ENCODE data around the gene HSD17B1.

The HSD17B1 gene

GRCh38 chr17:42518755-42519545 lies 33.8 kb upstream of the HSD17B1 start:
- peak; percentile 26 for DNase-seq (ENCODE audit: low read depth, low spot score)
- TF ChIP-seq, protein P1, sequence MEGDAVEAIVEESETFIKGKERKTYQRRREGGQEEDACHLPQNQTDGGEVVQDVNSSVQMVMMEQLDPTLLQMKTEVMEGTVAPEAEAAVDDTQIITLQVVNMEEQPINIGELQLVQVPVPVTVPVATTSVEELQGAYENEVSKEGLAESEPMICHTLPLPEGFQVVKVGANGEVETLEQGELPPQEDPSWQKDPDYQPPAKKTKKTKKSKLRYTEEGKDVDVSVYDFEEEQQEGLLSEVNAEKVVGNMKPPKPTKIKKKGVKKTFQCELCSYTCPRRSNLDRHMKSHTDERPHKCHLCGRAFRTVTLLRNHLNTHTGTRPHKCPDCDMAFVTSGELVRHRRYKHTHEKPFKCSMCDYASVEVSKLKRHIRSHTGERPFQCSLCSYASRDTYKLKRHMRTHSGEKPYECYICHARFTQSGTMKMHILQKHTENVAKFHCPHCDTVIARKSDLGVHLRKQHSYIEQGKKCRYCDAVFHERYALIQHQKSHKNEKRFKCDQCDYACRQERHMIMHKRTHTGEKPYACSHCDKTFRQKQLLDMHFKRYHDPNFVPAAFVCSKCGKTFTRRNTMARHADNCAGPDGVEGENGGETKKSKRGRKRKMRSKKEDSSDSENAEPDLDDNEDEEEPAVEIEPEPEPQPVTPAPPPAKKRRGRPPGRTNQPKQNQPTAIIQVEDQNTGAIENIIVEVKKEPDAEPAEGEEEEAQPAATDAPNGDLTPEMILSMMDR (IDR thresholded peaks at IDR 0.05; ENCODE audit: low read depth, low read length) = no peak
- in situ Hi-C loops (cut with HindIII; ENCODE audit: low sequenced_read_pairs) = no loop called here
- H3K4me3 ChIP-seq (ENCODE audit: low read depth, low read length) = no peak overlapping the region

DNA sequence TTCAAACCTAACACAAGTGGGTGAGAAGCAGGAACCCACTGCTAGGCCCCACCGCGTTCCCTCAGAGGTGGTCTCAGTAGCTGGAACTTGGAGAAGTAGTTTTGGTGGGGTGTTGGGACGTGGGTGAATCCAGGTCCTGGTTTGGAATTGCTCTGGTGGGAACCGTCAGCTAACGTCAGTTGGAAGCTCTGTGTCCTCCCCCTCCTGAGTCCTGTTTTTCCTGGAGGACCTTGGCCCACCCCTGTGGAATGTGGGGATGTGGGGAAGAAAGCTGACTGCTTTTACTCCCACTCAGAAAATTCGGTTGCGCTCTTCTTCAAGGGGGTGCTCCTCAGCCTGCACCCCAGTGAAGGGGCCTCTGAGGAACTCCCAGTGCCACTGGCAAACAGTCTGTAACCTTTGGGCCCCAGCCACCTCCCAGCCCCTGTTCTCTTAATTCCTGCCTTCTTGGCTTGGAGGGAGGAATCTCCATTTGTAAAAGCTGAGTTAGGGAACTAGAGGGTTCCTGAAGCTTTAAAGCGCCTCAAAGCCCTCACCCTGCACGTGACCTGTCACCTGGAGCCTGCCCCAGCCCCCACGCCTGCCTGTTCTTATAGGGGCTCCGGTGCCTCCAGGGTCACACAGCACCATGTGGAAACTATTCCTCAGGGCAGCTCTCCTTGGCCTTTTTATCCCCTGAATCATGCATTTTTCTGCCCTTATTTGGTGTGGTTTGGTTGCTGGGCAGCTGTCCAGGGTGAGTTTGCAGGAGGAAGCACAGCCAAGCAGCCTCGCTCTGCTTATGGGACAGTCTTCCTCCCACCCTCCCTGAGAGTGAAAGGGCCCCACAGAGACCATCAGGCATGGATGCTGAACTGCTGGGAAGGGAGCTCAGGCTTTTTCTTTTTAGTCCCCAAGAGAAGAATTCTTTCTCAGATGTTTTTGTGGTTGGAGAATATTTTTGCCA lies 32.9 kb upstream of the HSD17B1 start:
- TF ChIP-seq, protein P1 (IDR thresholded peaks at IDR 0.05; ENCODE audit: low read depth, low read length) = no peak
- in situ Hi-C loops (cut with HindIII; ENCODE audit: low sequenced_read_pairs) = no loop called here
- DNase-seq (ENCODE audit: low read depth, low spot score) = peak; percentile 99
- H3K4me3 ChIP-seq (ENCODE audit: low read depth, low read length) = no peak overlapping the region

DNA sequence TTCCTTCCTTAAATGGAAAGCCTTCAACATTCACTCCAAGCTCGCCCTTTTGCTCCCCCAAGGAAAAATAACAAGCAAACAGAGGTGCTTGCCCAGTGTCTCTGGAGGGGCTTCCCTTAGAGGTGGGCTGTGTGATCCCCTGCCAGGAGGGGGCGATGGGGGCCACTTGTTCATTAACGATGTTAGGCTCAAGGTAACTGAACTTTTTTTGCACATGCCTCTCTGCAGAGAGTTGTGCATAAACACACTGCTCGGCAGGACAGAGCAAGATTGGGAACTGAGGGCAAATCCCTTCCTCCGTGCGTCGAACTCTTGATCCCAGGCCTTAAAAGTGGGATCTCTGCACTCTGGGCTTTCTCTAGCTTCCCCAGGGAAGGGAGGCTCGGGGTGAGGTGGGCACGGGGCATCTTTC lies 32.2 kb upstream of the HSD17B1 start:
- in situ Hi-C loops (cut with HindIII; ENCODE audit: low sequenced_read_pairs) = no loop called here
- DNase-seq (ENCODE audit: low read depth, low spot score) = no peak
- TF ChIP-seq, protein P1 (IDR thresholded peaks at IDR 0.05; ENCODE audit: low read depth, low read length) = peak; percentile 39
- H3K4me3 ChIP-seq (ENCODE audit: low read depth, low read length) = no peak overlapping the region

- no peak for DNase-seq (ENCODE audit: low read depth, low spot score)
- in situ Hi-C loops (cut with HindIII; ENCODE audit: low sequenced_read_pairs) = no loop called here
- TF ChIP-seq, protein P1 (IDR thresholded peaks at IDR 0.05; ENCODE audit: low read depth, low read length) = no peak
- H3K4me3 ChIP-seq (ENCODE audit: low read depth, low read length) = no peak overlapping the region
Measured at GRCh38 chr17:42521036-42521435, 31.7 kb upstream of the HSD17B1 start.

DNA sequence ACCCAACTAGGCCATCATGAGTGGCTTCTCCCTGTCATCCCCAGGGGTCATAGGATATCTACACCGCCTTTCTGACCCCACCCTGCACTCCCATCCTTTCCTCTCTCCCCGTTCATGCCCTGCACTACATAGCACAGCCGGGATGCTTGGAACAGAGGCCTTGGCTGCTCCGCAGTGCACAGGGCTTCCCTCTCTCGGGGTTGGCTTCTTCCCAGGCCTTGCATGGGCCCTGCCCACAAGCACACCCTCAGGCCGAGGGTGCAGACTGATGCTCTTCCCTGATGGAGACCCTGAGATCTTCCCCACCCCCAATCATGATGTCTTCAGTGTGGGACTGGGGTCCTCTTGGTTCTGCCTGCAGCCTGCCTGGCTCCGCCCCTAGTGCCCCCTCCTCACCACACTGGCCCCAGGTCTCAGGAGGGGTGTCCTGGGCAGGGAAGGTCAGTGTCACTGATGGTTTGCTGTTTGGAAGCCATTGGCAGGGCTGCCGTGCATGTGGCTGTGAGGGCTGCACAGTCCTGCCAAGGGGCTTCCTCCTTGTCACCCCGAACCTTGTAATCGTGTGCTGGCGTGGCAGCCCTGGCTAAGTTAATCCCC lies 31.0 kb upstream of the HSD17B1 start:
- no peak for DNase-seq (ENCODE audit: low read depth, low spot score)
- no peak overlapping the region for H3K4me3 ChIP-seq (ENCODE audit: low read depth, low read length)
- in situ Hi-C loops (cut with HindIII; ENCODE audit: low sequenced_read_pairs) = no loop called here
- TF ChIP-seq, protein P1 (IDR thresholded peaks at IDR 0.05; ENCODE audit: low read depth, low read length) = no peak

DNA sequence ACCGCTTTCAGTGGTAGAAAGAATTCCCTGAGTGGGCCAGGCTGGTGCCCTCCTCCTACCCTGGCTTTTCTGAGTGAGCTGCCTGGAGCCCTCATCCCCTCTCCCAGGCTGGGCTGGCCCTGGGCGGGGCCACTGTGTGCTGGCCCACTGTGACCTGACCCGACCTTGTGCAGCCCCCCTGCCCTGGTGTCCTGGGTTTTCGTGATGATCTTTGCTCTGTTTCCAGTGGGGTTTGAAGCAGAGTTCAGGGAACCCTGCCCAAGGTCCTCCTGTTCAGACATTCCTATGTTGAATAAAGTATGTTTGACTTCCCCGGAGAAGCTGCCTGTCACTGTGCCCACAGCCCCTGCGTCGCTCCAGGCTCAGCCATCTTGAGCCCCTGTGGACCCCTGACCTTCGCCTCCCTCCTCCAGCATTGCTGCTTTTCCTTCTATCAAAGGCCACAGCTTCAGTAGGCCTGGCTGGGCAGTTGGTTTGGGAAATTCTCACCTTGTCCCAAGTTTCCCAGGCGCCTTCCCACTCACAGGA lies 30.4 kb upstream of the HSD17B1 start:
- TF ChIP-seq, protein P1 (IDR thresholded peaks at IDR 0.05; ENCODE audit: low read depth, low read length) = no peak
- no peak overlapping the region for H3K4me3 ChIP-seq (ENCODE audit: low read depth, low read length)
- in situ Hi-C loops (cut with HindIII; ENCODE audit: low sequenced_read_pairs) = no loop called here
- no peak for DNase-seq (ENCODE audit: low read depth, low spot score)
